Dedifferentiated amniotic fluid mesenchymal stem cell (primary cell): ENCODE data around the gene SNX8.
"Not testable (repeated sequence)": the region's sequence is repeated elsewhere in the genome, so short reads cannot be mapped to it uniquely, and the experiment has no call there.

ENCODE experiments used
- DNase-seq: peaks from one replicate; pipeline ENCODE4 v3.0.0-alpha.2; 2016; ENCODE audit errors: extremely low spot score

Gene SNX8

GRCh38 chr7:2290877-2291276 lies 23.4 kb downstream of the SNX8 start:
- no peak for DNase-seq

GRCh38 chr7:2289621-2290020 lies 24.6 kb downstream of the SNX8 start:
- DNase-seq = no peak

- DNase-seq = no peak
Measured at GRCh38 chr7:2289111-2289586, 25.1 kb downstream of the SNX8 start.

GRCh38 chr7:2288503-2288902 lies 25.7 kb downstream of the SNX8 start:
- no peak for DNase-seq

GRCh38 chr7:2287745-2288144 lies 26.5 kb downstream of the SNX8 start:
- no peak for DNase-seq

- DNase-seq = no peak
Measured at GRCh38 chr7:2283074-2283473, 31.2 kb downstream of the SNX8 start.

GRCh38 chr7:2282185-2282751 lies 32.0 kb downstream of the SNX8 start:
- DNase-seq = no peak

GRCh38 chr7:2281541-2281940 lies 32.7 kb downstream of the SNX8 start:
- no peak for DNase-seq

GRCh38 chr7:2280424-2280823 lies 33.8 kb downstream of the SNX8 start:
- DNase-seq = no peak

GRCh38 chr7:2279896-2280295 lies 34.3 kb downstream of the SNX8 start:
- DNase-seq = no peak

- no peak for DNase-seq
Measured at GRCh38 chr7:2278026-2278425, 36.2 kb downstream of the SNX8 start.

GRCh38 chr7:2276107-2276506 lies 38.1 kb downstream of the SNX8 start:
- DNase-seq = no peak

- DNase-seq = no peak
Measured at GRCh38 chr7:2275101-2275500, 39.1 kb downstream of the SNX8 start.

GRCh38 chr7:2274666-2275065 lies 39.6 kb downstream of the SNX8 start:
- no peak for DNase-seq

- no peak for DNase-seq
Measured at GRCh38 chr7:2273866-2274265, 40.4 kb downstream of the SNX8 start.

GRCh38 chr7:2272031-2272430 lies 42.2 kb downstream of the SNX8 start:
- DNase-seq = no peak

GRCh38 chr7:2271273-2272026 lies 42.8 kb downstream of the SNX8 start:
- DNase-seq = no peak

GRCh38 chr7:2270495-2270894 lies 43.7 kb downstream of the SNX8 start:
- no peak for DNase-seq

GRCh38 chr7:2269991-2270460 lies 44.2 kb downstream of the SNX8 start:
- no peak for DNase-seq

- DNase-seq = not testable (repeated sequence)
Measured at GRCh38 chr7:2269089-2269990, 44.9 kb downstream of the SNX8 start.

GRCh38 chr7:2266911-2267310 lies 47.3 kb downstream of the SNX8 start:
- DNase-seq = no peak

- no peak for DNase-seq
Measured at GRCh38 chr7:2264158-2264557, 50.1 kb downstream of the SNX8 start.
